Endothelial cell of umbilical vein (primary cell): ENCODE data around the gene STC2. TPM values are rescaled to one million over a fixed set of nuclear protein-coding genes. Genes with fewer than 3 reads are reported as not detected.

Experiments used
- BruUV-seq: library from RNA; stranded (reverse); fragments of 400-500 nt; replicated peaks from 2 replicates; lab custom pipeline; 2021; lab: Mats Ljungman, UMichigan
- CTCF ChIA-PET: fragments of 300-600, 350-600 bp; sonication (Branson Sonifier 250); formaldehyde crosslinking; loops from one replicate; lab custom pipeline; 2021; ENCODE audit warnings: antibody characterized with exemption, inconsistent platforms; lab: Charles Lee
- POLR2A ChIA-PET: fragments of 300-600, 350-600 bp; sonication (Branson Sonifier 250); formaldehyde crosslinking; loops from one replicate; lab custom pipeline; 2021; ENCODE audit warnings: antibody characterized with exemption, inconsistent platforms; lab: Charles Lee
- DNase-seq: peaks from one replicate; pipeline ENCODE4 v3.0.0-alpha.2; 2011; ENCODE audit warnings: low read depth, low spot score
- FAIRE-seq: peaks from 2 replicates; lab custom pipeline; 2011; peaks lifted over from hg19 to GRCh38; lab: Jason Lieb, UNC
- H2AFZ ChIP-seq: 2 replicates; pipeline ENCODE4 v1.6.0; 2012; ENCODE audit warnings: low read depth, low read length, control low read depth, inconsistent platforms
- H3K27ac ChIP-seq: 2 replicates; pipeline ENCODE4 v1.5.1; 2011; ENCODE audit warnings: low read depth, mild to moderate bottlenecking, control low read depth, low read length, moderate library complexity; ENCODE audit not compliant: insufficient read depth
- H3K27me3 ChIP-seq, 2 experiments: 2 replicates each; pipeline versions ENCODE4 v1.6.0 to v1.6.1; 2011; ENCODE audit warnings: low read length in 2 of 2, mixed read lengths in 1 of 2; ENCODE audit not compliant: control insufficient read depth in 2 of 2, insufficient read depth in 2 of 2
- H3K36me3 ChIP-seq, 2 experiments: 2 replicates in 1 of 2; 3 replicates in 1 of 2; pipeline ENCODE4 v1.5.1; 2011; ENCODE audit warnings: low read length in 2 of 2, mild to moderate bottlenecking in 1 of 2, moderate library complexity in 1 of 2; ENCODE audit not compliant: control insufficient read depth in 2 of 2, insufficient read depth in 2 of 2; ENCODE audit errors: extremely low read depth in 1 of 2
- H3K4me1 ChIP-seq: 3 replicates; pipeline ENCODE4 v1.5.1; 2011; ENCODE audit warnings: mild to moderate bottlenecking, low read length; ENCODE audit not compliant: control insufficient read depth, insufficient read depth; ENCODE audit errors: extremely low read depth
- H3K4me2 ChIP-seq: 2 replicates; pipeline ENCODE4 v1.6.1; 2011; ENCODE audit warnings: low read length, control low read depth, mixed read lengths; ENCODE audit not compliant: insufficient read depth
- H3K4me3 ChIP-seq, 3 experiments: fragments of 200-600 bp in 1 of 3; sonication (generic), shearing (Covaris generic) in 1 of 3; replicated peaks in 1 of 3; 2 replicates each; pipeline ENCODE4 v1.5.1; 2011 to 2016; ENCODE audit warnings: control low read depth in 3 of 3, low read length in 3 of 3, mild to moderate bottlenecking in 2 of 3, inconsistent platforms in 1 of 3, low read depth in 1 of 3, moderate library complexity in 1 of 3; ENCODE audit not compliant: insufficient read depth in 1 of 3
- H3K79me2 ChIP-seq: 2 replicates; pipeline ENCODE4 v1.6.0; 2012; ENCODE audit warnings: low read length, inconsistent platforms; ENCODE audit not compliant: control insufficient read depth, insufficient read depth
- H3K9ac ChIP-seq: replicated peaks from 2 replicates; pipeline ENCODE3; 2011; ENCODE audit warnings: low read length, control low read depth; ENCODE audit not compliant: insufficient read depth; ENCODE audit errors: extremely low read depth
- H3K9me1 ChIP-seq: replicated peaks from 3 replicates; pipeline ENCODE4 v1.6.0; 2011; ENCODE audit warnings: mild to moderate bottlenecking, low read length; ENCODE audit not compliant: control insufficient read depth, insufficient read depth; ENCODE audit errors: extremely low read depth
- H3K9me3 ChIP-seq: replicated peaks from 2 replicates; pipeline ENCODE4 v1.5.1; 2012; ENCODE audit warnings: low read length, inconsistent platforms; ENCODE audit not compliant: control insufficient read depth, insufficient read depth
- H4K20me1 ChIP-seq: replicated peaks from 2 replicates; pipeline ENCODE3; 2011; ENCODE audit warnings: mild to moderate bottlenecking, low read length; ENCODE audit not compliant: control insufficient read depth, insufficient read depth; ENCODE audit errors: extremely low read depth
- CTCF ChIP-seq, 2 donors: IDR thresholded peaks; 1 replicate in 1 of 2; 2 replicates in 1 of 2; pipeline ENCODE4 v1.5.1; 2011; ENCODE audit warnings: low read length in 2 of 2, mild to moderate bottlenecking in 2 of 2, moderate library complexity in 2 of 2, control low read depth in 1 of 2, inconsistent platforms in 1 of 2, low read depth in 1 of 2; ENCODE audit not compliant: insufficient read depth in 1 of 2; ENCODE audit errors: extremely low read depth in 1 of 2
- EZH2 ChIP-seq: IDR thresholded peaks from 2 replicates; pipeline ENCODE4 v1.6.1; 2012; ENCODE audit warnings: borderline replicate concordance, low read depth, mild to moderate bottlenecking, moderate library complexity, low read length, inconsistent platforms; ENCODE audit not compliant: severe bottlenecking
- FOS ChIP-seq: IDR thresholded peaks from 2 replicates; pipeline ENCODE4 v1.6.1; 2011; ENCODE audit warnings: mild to moderate bottlenecking, low read length, moderate library complexity, borderline replicate concordance; ENCODE audit not compliant: insufficient read depth
- GATA2 ChIP-seq: IDR thresholded peaks from 2 replicates; pipeline ENCODE4 v1.7.0; 2011; ENCODE audit warnings: low read depth, mild to moderate bottlenecking, moderate library complexity, mixed read lengths, low read length; ENCODE audit not compliant: insufficient read length, insufficient read depth
- JUN ChIP-seq: IDR thresholded peaks from 2 replicates; pipeline ENCODE4 v1.6.1; 2011; ENCODE audit warnings: borderline replicate concordance, low read depth; ENCODE audit not compliant: insufficient read length, insufficient read depth
- MAX ChIP-seq: IDR thresholded peaks from 2 replicates; pipeline ENCODE4 v1.6.1; 2011; ENCODE audit not compliant: insufficient read depth, insufficient read length
- MYC ChIP-seq: IDR thresholded peaks from one replicate; pipeline ENCODE4 v1.6.1; 2011; ENCODE audit warnings: mild to moderate bottlenecking, low read depth, low read length
- POLR2A ChIP-seq: IDR thresholded peaks from 2 replicates; pipeline ENCODE4 v1.6.1; 2012; ENCODE audit warnings: low read depth, mild to moderate bottlenecking, control low read depth, low read length
- POLR2AphosphoS5 ChIP-seq: IDR thresholded peaks from 2 replicates; pipeline ENCODE4 v1.6.1; 2012; ENCODE audit warnings: low read depth, mild to moderate bottlenecking, control low read depth, low read length, moderate library complexity; ENCODE audit not compliant: insufficient read depth
- dilution Hi-C: fragments of 300-500 bp; cut with MboI; formaldehyde crosslinking; loops from one replicate; pipeline ENCODE4 v1.15.0; 2019; ENCODE audit warnings: low sequenced_read_pairs; ENCODE audit not compliant: extremely low pct_ligation_motif_present
- intact Hi-C: fragments of 100-400 bp; cut with micrococcal nuclease; formaldehyde crosslinking; loops from one replicate; pipeline ENCODE4 v1.10.0; 2022
- polyA plus RNA-seq, 4 experiments: library from polyadenylated mRNA; depleted of rRNA in 3 of 4; stranded (reverse) in 3 of 4; unstranded in 1 of 4; fragments of >200 nt; gene quantifications; 2 replicates each; pipeline versions ENCODE4 v1.2.1 to v1.2.3, GENCODE V29; 2011 to 2012; ENCODE audit warnings: missing spikeins in 1 of 4
- total RNA-seq: library from RNA; stranded (reverse); gene quantifications from 2 replicates; pipeline ENCODE4 v1.2.3, GENCODE V29; 2021

STC2 gene
- total and polyA plus RNA-seq, 2 donors (not counting 3 experiments of a cell fraction or from before 2014, with no cell fraction given) = 19.0 to 26.9 TPM

GRCh38 chr5:173313351-173313801 is 14.8 kb downstream of the STC2 start:
- Histone ChIP-seq H4K20me1 (no peaks in the 10 kb centered on the region), H3K9me1 (no peaks in the 10 kb centered on the region), H3K27ac (no peak overlapping the region), H3K4me3 (no peak overlapping the region), H3K79me2 (no peaks in the 10 kb centered on the region), H2AFZ (no peak overlapping the region), H3K9ac (no peak overlapping the region), H3K36me3 (peaks cover 0 to 3% of the 10 kb centered on the region in 2 experiments), H3K9me3 (no peaks in the 10 kb centered on the region), H3K4me1 (no peaks in the 10 kb centered on the region), H3K27me3 (no peaks in the 10 kb centered on the region), H3K4me2 (no peak overlapping the region)
- ChIA-PET CTCF (interaction anchor here (2.0 to 3.4 kb wide), 2 partner anchors 19 kb away, joined by 14 read pairs; no protein-coding TSS in a partner anchor), POLR2A (no interaction called here)
- TF ChIP-seq JUN = no peak
- no peak for TF ChIP-seq MAX
- TF ChIP-seq EZH2 = no peak
- TF ChIP-seq CTCF (IDR thresholded peaks at IDR 0.05; ENCODE audit: extremely low read depth in 1 of 2, insufficient read depth in 1 of 2, low read depth in 1 of 2, low read length in 2 of 2) = no peak
- no peak for TF ChIP-seq POLR2A
- no peak for TF ChIP-seq GATA2
- no peak for TF ChIP-seq POLR2AphosphoS5
- no peak for TF ChIP-seq FOS
- no peak for TF ChIP-seq MYC
- dilution Hi-C loops (no loop called here), intact Hi-C loops (no loop called here)
- BruUV-seq = no TSS peak
- no peak for DNase-seq
- no peak for FAIRE-seq
